BLaER1 treated with 17β-estradiol and CSF1 and Interleukin-3, amounts not matched to agents 10 nM and 100 nM (cell line): Measurements from ENCODE around the gene TSPAN16.
A peak's percentile ranks its signal among the peaks of the same experiment; 100 is the strongest.

Experiments
- H3K27ac ChIP-seq, 11 experiments: shearing (Covaris generic); formaldehyde crosslinking; 2 replicates each; pipeline ENCODE4 v1.8.1; 2022
- H3K27me3 ChIP-seq, 11 experiments: shearing (Covaris generic); formaldehyde crosslinking; 2 replicates each; pipeline ENCODE4 v1.8.1; 2022
- H3K36me3 ChIP-seq, 11 experiments: shearing (Covaris generic); formaldehyde crosslinking; 2 replicates each; pipeline ENCODE4 v1.8.1; 2022
- H3K4me1 ChIP-seq, 10 experiments: shearing (Covaris generic); formaldehyde crosslinking; 2 replicates each; pipeline ENCODE4 v1.8.1; 2022
- H3K4me2 ChIP-seq, 11 experiments: shearing (Covaris generic); formaldehyde crosslinking; 2 replicates each; pipeline ENCODE4 v1.8.1; 2022
- H3K4me3 ChIP-seq, 10 experiments: shearing (Covaris generic); formaldehyde crosslinking; 2 replicates each; pipeline ENCODE4 v1.8.1; 2022
- H3K9ac ChIP-seq, 11 experiments: shearing (Covaris generic); formaldehyde crosslinking; 2 replicates each; pipeline ENCODE4 v1.8.1; 2022
- H3K9me3 ChIP-seq, 11 experiments: shearing (Covaris generic); formaldehyde crosslinking; replicated peaks in 1 of 11; 2 replicates each; pipeline ENCODE4 v1.8.1; 2022
- H4K20me1 ChIP-seq, 11 experiments: shearing (Covaris generic); formaldehyde crosslinking; 2 replicates each; pipeline ENCODE4 v1.8.1; 2022
- Cebpa-rat ChIP-seq, 11 experiments: shearing (Covaris generic); IDR thresholded peaks; 2 replicates each; pipeline ENCODE4 v1.8.1; 2022

Gene TSPAN16

GRCh38 chr19:11278670-11279069 lies 17.3 kb upstream of the TSPAN16 start:
- H3K4me2 ChIP-seq: peak overlapping the region; percentile 53 to 76 (median 67); a peak in 18 of 22 replicates
- H3K27me3 ChIP-seq: peaks cover 85 to 93% (median 89%) of the 10 kb centered on the region in 11 experiments
- H3K27ac ChIP-seq: no peak overlapping the region
- no peak overlapping the region for H3K4me3 ChIP-seq
- H4K20me1 ChIP-seq: peaks cover 5 to 57% (median 22%) of the 10 kb centered on the region in 11 experiments; a peak in 20 of 22 replicates
- no peak overlapping the region for H3K9ac ChIP-seq
- H3K4me1 ChIP-seq: peaks cover 16 to 25% (median 22%) of the 10 kb centered on the region in 10 experiments
- no peak for TF ChIP-seq Cebpa-rat (IDR thresholded peaks at IDR 0.05)
- H3K9me3 ChIP-seq: peaks cover 10 to 24% (median 19%) of the 10 kb centered on the region in 11 experiments; a peak in 20 of 22 replicates
- H3K36me3 ChIP-seq: no peaks in the 10 kb centered on the region

- Histone ChIP-seq H3K4me3 (no peak overlapping the region), H3K27ac (no peak overlapping the region; a peak in 1 of 22 replicates), H3K4me1 (peaks cover 16 to 25% (median 22%) of the 10 kb centered on the region in 10 experiments), H3K36me3 (no peaks in the 10 kb centered on the region), H3K9me3 (peaks cover 10 to 18% (median 14%) of the 10 kb centered on the region in 11 experiments; a peak in 20 of 22 replicates), H4K20me1 (peaks cover 5 to 53% (median 22%) of the 10 kb centered on the region in 11 experiments; a peak in 20 of 22 replicates), H3K4me2 (peak overlapping the region; percentile 53 to 76 (median 68)), H3K9ac (no peak overlapping the region), H3K27me3 (peaks cover 85 to 93% (median 89%) of the 10 kb centered on the region in 11 experiments)
- no peak for TF ChIP-seq Cebpa-rat (IDR thresholded peaks at IDR 0.05)
Measured at GRCh38 chr19:11279505-11280236, 16.3 kb upstream of the TSPAN16 start.

- no peak for TF ChIP-seq Cebpa-rat (IDR thresholded peaks at IDR 0.05)
- Histone ChIP-seq H4K20me1 (peaks cover 5 to 52% (median 22%) of the 10 kb centered on the region in 11 experiments; a peak in 20 of 22 replicates), H3K27ac (no peak overlapping the region), H3K36me3 (no peaks in the 10 kb centered on the region), H3K4me3 (no peak overlapping the region), H3K27me3 (peaks cover 83 to 94% (median 91%) of the 10 kb centered on the region in 11 experiments), H3K9ac (no peak overlapping the region), H3K4me1 (peaks cover 19 to 38% (median 29%) of the 10 kb centered on the region in 10 experiments), H3K9me3 (peaks cover 9 to 14% (median 13%) of the 10 kb centered on the region in 11 experiments; a peak in 20 of 22 replicates), H3K4me2 (no peak overlapping the region)
Measured at GRCh38 chr19:11281356-11282049, 14.5 kb upstream of the TSPAN16 start.

- no peak overlapping the region for H3K4me2 ChIP-seq
- no peak overlapping the region for H3K4me3 ChIP-seq
- H4K20me1 ChIP-seq: peaks cover 2 to 37% (median 9%) of the 10 kb centered on the region in 11 experiments; a peak in 19 of 22 replicates
- H3K4me1 ChIP-seq: peaks cover 16 to 44% (median 26%) of the 10 kb centered on the region in 10 experiments
- H3K27ac ChIP-seq: no peak overlapping the region
- TF ChIP-seq Cebpa-rat (IDR thresholded peaks at IDR 0.05): no peak
- H3K36me3 ChIP-seq: no peaks in the 10 kb centered on the region
- peaks cover 67 to 94% (median 83%) of the 10 kb centered on the region in 11 experiments for H3K27me3 ChIP-seq
- H3K9me3 ChIP-seq: no peaks in the 10 kb centered on the region
- no peak overlapping the region for H3K9ac ChIP-seq
Measured at GRCh38 chr19:11284515-11284914, 11.4 kb upstream of the TSPAN16 start.

- Histone ChIP-seq H3K27me3 (peaks cover 56 to 81% (median 71%) of the 10 kb centered on the region in 11 experiments), H3K4me1 (peaks cover 8 to 50% (median 25%) of the 10 kb centered on the region in 10 experiments; a peak in 19 of 20 replicates), H3K9me3 (no peaks in the 10 kb centered on the region), H3K4me3 (no peak overlapping the region; a peak in 1 of 20 replicates), H3K36me3 (no peaks in the 10 kb centered on the region), H3K4me2 (peak overlapping the region; percentile 15 to 82 (median 71); a peak in 20 of 22 replicates), H3K9ac (peak overlapping the region in 1 of 11 experiments; percentile 41; a peak in 1 of 22 replicates), H3K27ac (no peak overlapping the region), H4K20me1 (peaks cover 0 to 23% (median 0%) of the 10 kb centered on the region in 11 experiments; a peak in 5 of 22 replicates)
- no peak for TF ChIP-seq Cebpa-rat (IDR thresholded peaks at IDR 0.05)
Measured at GRCh38 chr19:11286312-11286974, 9.5 kb upstream of the TSPAN16 start.

GRCh38 chr19:11288349-11288748 lies 7.6 kb upstream of the TSPAN16 start:
- no peak for TF ChIP-seq Cebpa-rat (IDR thresholded peaks at IDR 0.05)
- Histone ChIP-seq H4K20me1 (peaks cover 0 to 7% (median 0%) of the 10 kb centered on the region in 11 experiments; a peak in 2 of 22 replicates), H3K4me2 (no peak overlapping the region), H3K9ac (no peak overlapping the region), H3K4me1 (peaks cover 13 to 69% (median 43%) of the 10 kb centered on the region in 10 experiments; a peak in 19 of 20 replicates), H3K27me3 (peaks cover 37 to 62% (median 55%) of the 10 kb centered on the region in 11 experiments), H3K9me3 (no peaks in the 10 kb centered on the region), H3K27ac (no peak overlapping the region), H3K36me3 (no peaks in the 10 kb centered on the region), H3K4me3 (no peak overlapping the region)

GRCh38 chr19:11290256-11290655 lies 5.7 kb upstream of the TSPAN16 start:
- Histone ChIP-seq H3K9ac (no peak overlapping the region), H3K9me3 (no peaks in the 10 kb centered on the region), H3K4me2 (peak overlapping the region in 4 of 11 experiments; percentile 15 to 38 (median 24); a peak in 5 of 22 replicates), H3K36me3 (no peaks in the 10 kb centered on the region), H3K4me3 (no peak overlapping the region), H4K20me1 (no peaks in the 10 kb centered on the region), H3K27ac (no peak overlapping the region), H3K27me3 (peaks cover 18 to 43% (median 36%) of the 10 kb centered on the region in 11 experiments; a peak in 21 of 22 replicates), H3K4me1 (peaks cover 22 to 84% (median 60%) of the 10 kb centered on the region in 10 experiments; a peak in 19 of 20 replicates)
- no peak for TF ChIP-seq Cebpa-rat (IDR thresholded peaks at IDR 0.05)

GRCh38 chr19:11291415-11291814 lies 4.5 kb upstream of the TSPAN16 start:
- no peak for TF ChIP-seq Cebpa-rat (IDR thresholded peaks at IDR 0.05)
- H3K4me1 ChIP-seq: peaks cover 20 to 84% (median 64%) of the 10 kb centered on the region in 10 experiments; a peak in 19 of 20 replicates

More at GRCh38 chr19:11291415-11291814, 4.5 kb upstream of the TSPAN16 start:
- Histone ChIP-seq H3K27ac (peak overlapping the region in 4 of 11 experiments; percentile 19 to 78 (median 54); a peak in 3 of 22 replicates), H3K36me3 (no peaks in the 10 kb centered on the region), H4K20me1 (no peaks in the 10 kb centered on the region), H3K4me2 (peak overlapping the region in 8 of 11 experiments; percentile 17 to 85 (median 71); a peak in 13 of 22 replicates), H3K9me3 (no peaks in the 10 kb centered on the region), H3K27me3 (peaks cover 10 to 32% (median 25%) of the 10 kb centered on the region in 11 experiments; a peak in 20 of 22 replicates), H3K4me3 (no peak overlapping the region), H3K9ac (0 out of 22 replicates have a peak overlapping the region, but pooled peaks of 1 of the 11 experiments have one; percentile 17)
